IPS-15b (cell line): ENCODE measurements around the gene SH3RF3.

Source experiments
- H3K27me3 ChIP-seq: one replicate; pipeline ENCODE4 v1.6.1; 2013; ENCODE audit warnings: low read length; ENCODE audit not compliant: control insufficient read depth, insufficient read depth
- H3K36me3 ChIP-seq: one replicate; pipeline ENCODE4 v1.6.1; 2013; ENCODE audit warnings: low read length; ENCODE audit not compliant: control insufficient read depth, insufficient read depth
- H3K4me1 ChIP-seq: one replicate; pipeline ENCODE4 v1.6.1; 2013; ENCODE audit warnings: mild to moderate bottlenecking, low read length; ENCODE audit not compliant: control insufficient read depth, insufficient read depth
- H3K4me3 ChIP-seq: one replicate; pipeline ENCODE4 v1.5.1; 2013; ENCODE audit warnings: low read depth, low read length
- H3K9ac ChIP-seq: one replicate; pipeline ENCODE4 v1.6.1; 2013; ENCODE audit warnings: low read depth, mild to moderate bottlenecking, low read length
- H3K9me3 ChIP-seq: one replicate; pipeline ENCODE4 v1.6.1; 2013; ENCODE audit warnings: mild to moderate bottlenecking, low read length; ENCODE audit not compliant: control insufficient read depth, insufficient read depth

Gene SH3RF3

GRCh38 chr2:109176928-109177327, 47.9 kb downstream of the SH3RF3 start:
- Histone ChIP-seq H3K9me3 (peaks cover 3% of the 10 kb centered on the region), H3K36me3 (no peaks in the 10 kb centered on the region)

DNA sequence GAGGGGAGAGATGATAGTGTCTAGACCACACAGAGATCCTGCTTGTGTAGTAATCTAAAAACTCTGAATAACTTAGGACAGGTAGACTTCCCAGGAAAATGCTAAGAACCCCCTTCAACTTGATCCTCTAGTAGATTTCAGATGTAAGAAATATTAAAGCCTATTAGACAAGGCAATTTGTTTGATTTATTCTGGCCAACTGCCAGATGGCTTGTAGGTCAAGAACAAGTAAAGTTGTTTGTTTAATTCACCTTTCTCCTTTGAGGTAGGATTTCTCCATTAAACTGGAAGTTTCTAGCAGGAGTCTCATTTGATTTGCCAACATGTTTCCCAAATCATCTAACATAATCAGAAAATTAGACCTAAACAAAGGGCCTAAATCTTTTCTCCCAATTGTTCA, 48.6 kb downstream of the SH3RF3 start:
- Histone ChIP-seq H3K4me1 (no peaks in the 10 kb centered on the region), H3K4me3 (no peak overlapping the region), H3K36me3 (no peaks in the 10 kb centered on the region), H3K27me3 (no peaks in the 10 kb centered on the region), H3K9me3 (peaks cover 3% of the 10 kb centered on the region), H3K9ac (no peak overlapping the region)

More at GRCh38 chr2:109176928-109177327, 47.9 kb downstream of the SH3RF3 start:
- Histone ChIP-seq H3K4me1 (no peaks in the 10 kb centered on the region), H3K27me3 (no peaks in the 10 kb centered on the region), H3K9ac (no peak overlapping the region), H3K4me3 (no peak overlapping the region)

DNA sequence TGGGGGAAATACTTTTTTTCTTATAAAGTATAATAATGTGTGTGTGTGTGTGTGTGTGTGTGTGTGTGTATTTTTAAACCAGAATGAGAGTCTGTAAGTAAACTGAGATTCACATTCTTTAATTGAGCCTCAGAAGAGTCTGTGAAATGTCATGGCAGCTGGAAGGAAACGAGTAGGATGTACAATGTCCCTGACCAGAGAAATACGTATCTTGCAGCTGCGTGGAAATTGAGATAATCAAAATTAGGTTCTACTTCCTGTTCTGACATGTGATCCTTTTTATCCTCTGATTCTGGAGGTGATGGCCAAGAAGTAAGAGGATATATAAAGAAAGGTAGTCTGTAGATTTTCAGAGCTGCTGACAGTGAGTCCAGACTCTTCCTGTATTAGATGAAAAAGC, 50.0 kb downstream of the SH3RF3 start:
- Histone ChIP-seq H3K9me3 (peaks cover 3% of the 10 kb centered on the region), H3K4me3 (no peak overlapping the region), H3K27me3 (no peaks in the 10 kb centered on the region), H3K4me1 (no peaks in the 10 kb centered on the region), H3K36me3 (no peaks in the 10 kb centered on the region), H3K9ac (no peak overlapping the region)

GRCh38 chr2:109180786-109181185, 51.8 kb downstream of the SH3RF3 start:
- Histone ChIP-seq H3K9me3 (no peaks in the 10 kb centered on the region), H3K4me1 (no peaks in the 10 kb centered on the region), H3K36me3 (no peaks in the 10 kb centered on the region), H3K4me3 (no peak overlapping the region), H3K9ac (no peak overlapping the region), H3K27me3 (no peaks in the 10 kb centered on the region)

GRCh38 chr2:109182426-109182825, 53.4 kb downstream of the SH3RF3 start:
- H3K4me3 ChIP-seq = no peak overlapping the region
- H3K4me1 ChIP-seq = no peaks in the 10 kb centered on the region
- no peaks in the 10 kb centered on the region for H3K27me3 ChIP-seq
- no peaks in the 10 kb centered on the region for H3K9me3 ChIP-seq
- no peaks in the 10 kb centered on the region for H3K36me3 ChIP-seq
- no peak overlapping the region for H3K9ac ChIP-seq

DNA sequence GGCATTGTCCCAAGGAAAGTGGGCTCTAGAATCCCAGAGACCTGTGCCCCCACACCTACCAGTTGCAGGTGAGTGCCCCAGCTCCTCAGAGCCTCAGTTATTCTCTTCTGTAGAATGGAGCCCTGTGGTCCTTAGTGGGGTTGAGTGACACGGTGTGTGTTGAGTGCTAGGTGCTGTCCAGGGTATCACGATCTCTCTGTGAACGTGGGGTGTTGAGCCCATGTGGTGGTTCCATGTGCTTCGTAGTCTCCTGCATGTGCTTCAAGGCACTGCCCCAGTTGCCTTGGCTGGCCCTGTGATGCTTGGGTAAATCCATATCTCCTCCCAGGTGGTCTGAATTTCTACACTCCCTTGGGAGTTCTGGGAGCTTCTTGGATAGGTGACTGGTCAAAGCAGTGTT, 54.9 kb downstream of the SH3RF3 start:
- H3K4me1 ChIP-seq = no peaks in the 10 kb centered on the region
- H3K9ac ChIP-seq = no peak overlapping the region
- no peaks in the 10 kb centered on the region for H3K27me3 ChIP-seq
- no peak overlapping the region for H3K4me3 ChIP-seq
- no peaks in the 10 kb centered on the region for H3K36me3 ChIP-seq
- no peaks in the 10 kb centered on the region for H3K9me3 ChIP-seq

- no peaks in the 10 kb centered on the region for H3K36me3 ChIP-seq
- no peak overlapping the region for H3K4me3 ChIP-seq
- no peaks in the 10 kb centered on the region for H3K9me3 ChIP-seq
- no peaks in the 10 kb centered on the region for H3K27me3 ChIP-seq
- H3K9ac ChIP-seq = no peak overlapping the region
- H3K4me1 ChIP-seq = no peaks in the 10 kb centered on the region
These were observed 55.4 kb downstream of the SH3RF3 start for GRCh38 chr2:109184368-109184767.

DNA sequence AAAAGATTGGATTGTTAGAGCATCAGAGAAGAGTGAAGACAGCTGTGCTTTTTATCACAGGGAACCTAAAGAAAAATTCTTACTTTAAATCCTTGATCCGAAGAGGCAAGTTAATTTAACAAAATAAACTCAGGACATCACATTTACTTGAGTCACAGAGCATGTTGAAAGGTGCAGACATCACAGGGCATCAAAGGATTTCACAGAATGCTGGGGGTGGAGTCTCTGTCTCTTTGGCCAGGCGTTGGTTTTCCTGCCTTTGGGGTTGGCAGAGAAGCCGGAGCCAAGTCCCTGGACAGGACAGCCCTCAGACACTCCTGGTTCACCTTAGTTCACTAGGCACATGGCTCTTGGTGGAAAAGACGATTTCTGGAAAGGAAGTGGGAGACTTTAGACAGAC, 56.3 kb downstream of the SH3RF3 start:
- no peak overlapping the region for H3K9ac ChIP-seq
- no peaks in the 10 kb centered on the region for H3K9me3 ChIP-seq

DNA sequence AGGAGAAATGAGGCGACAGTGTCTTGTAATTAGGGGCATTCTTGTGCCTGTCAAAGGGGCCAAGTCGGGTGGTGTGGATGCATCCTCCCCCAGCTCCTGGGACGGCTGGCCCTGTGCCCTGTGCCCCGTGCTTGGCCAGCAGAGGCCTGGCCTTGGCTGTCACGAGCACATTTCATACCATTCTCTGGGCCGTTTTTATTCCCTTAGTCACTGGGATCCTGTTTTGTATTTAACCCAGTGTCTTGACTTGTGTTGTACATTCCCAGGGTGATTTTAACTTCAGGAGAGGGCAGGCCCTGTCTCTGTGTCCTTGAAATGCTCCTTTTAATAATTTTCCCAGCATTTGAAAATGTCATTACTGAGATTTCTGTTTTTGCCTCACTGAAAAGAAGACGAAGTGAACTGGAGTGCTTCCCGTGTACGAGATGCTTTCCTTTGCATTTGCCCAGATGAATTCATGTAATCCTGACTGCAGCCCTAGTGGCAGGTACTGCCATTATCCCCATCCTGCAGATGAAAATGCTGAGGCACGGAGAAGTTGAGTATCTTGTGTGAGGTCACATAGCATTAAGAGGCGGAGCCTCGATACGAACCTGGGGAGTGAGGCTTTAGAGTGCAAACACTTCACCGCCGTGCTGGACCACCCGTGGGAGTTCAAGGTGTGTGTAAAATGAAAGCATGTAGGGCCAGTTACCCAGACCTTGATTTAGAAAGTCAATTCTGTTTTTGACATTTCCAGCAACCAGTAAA, 57.0 kb downstream of the SH3RF3 start:
- no peaks in the 10 kb centered on the region for H3K9me3 ChIP-seq
- no peaks in the 10 kb centered on the region for H3K4me1 ChIP-seq
- H3K9ac ChIP-seq = no peak overlapping the region
- no peaks in the 10 kb centered on the region for H3K36me3 ChIP-seq
- no peaks in the 10 kb centered on the region for H3K27me3 ChIP-seq
- no peak overlapping the region for H3K4me3 ChIP-seq

More for the DNA sequence above, 56.3 kb downstream of the SH3RF3 start:
- Histone ChIP-seq H3K27me3 (no peaks in the 10 kb centered on the region), H3K4me1 (no peaks in the 10 kb centered on the region), H3K36me3 (no peaks in the 10 kb centered on the region), H3K4me3 (no peak overlapping the region)

DNA sequence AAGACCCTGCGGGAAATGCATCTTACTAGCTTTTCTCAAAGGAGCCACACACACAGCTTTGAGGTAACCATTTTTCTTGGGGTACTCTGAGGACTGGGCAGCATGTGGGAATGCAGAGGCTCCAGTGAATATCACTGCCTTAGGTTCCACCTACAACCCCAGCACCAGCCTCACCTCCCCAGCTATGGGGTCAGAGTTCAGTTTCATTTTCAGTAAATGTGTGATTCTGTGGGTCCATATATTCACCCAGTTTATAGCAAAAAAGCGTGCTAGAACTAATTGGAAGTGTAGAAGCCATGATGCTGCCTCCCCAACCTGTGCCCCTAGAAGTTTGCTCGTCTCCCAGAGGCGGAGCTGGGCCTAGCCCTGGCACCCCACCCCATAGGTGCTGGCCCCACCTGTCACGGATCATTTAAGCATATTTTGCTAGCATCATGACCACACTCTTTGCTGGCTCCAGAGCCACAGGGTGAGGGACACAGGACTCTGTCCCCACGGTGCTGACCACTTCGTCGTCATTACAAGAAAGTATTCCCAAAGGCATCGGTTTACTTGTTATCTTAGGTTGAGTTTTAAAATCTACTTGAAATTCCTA, 57.7 kb downstream of the SH3RF3 start:
- H3K9ac ChIP-seq = no peak overlapping the region
- no peak overlapping the region for H3K4me3 ChIP-seq
- H3K9me3 ChIP-seq = no peaks in the 10 kb centered on the region

GRCh38 chr2:109187711-109188495, 58.9 kb downstream of the SH3RF3 start:
- Histone ChIP-seq H3K27me3 (no peaks in the 10 kb centered on the region), H3K4me1 (no peaks in the 10 kb centered on the region), H3K36me3 (no peaks in the 10 kb centered on the region), H3K9me3 (no peaks in the 10 kb centered on the region), H3K4me3 (no peak overlapping the region), H3K9ac (no peak overlapping the region)

More for the DNA sequence above, 57.7 kb downstream of the SH3RF3 start:
- no peaks in the 10 kb centered on the region for H3K27me3 ChIP-seq
- H3K4me1 ChIP-seq = no peaks in the 10 kb centered on the region
- H3K36me3 ChIP-seq = no peaks in the 10 kb centered on the region

GRCh38 chr2:109188496-109188890, 59.5 kb downstream of the SH3RF3 start:
- Histone ChIP-seq H3K4me3 (no peak overlapping the region), H3K27me3 (no peaks in the 10 kb centered on the region), H3K9ac (no peak overlapping the region), H3K9me3 (no peaks in the 10 kb centered on the region), H3K4me1 (no peaks in the 10 kb centered on the region), H3K36me3 (no peaks in the 10 kb centered on the region)
